A549 treated with Mapracorat at 1 μM for 4 hours (cell line): ENCODE results near the gene ABCA1. TPM values are rescaled to one million over a fixed set of nuclear protein-coding genes. Genes with fewer than 3 reads are reported as not detected.

Source experiments
- total RNA-seq: library from RNA; stranded (reverse); fragments of 200-300 nt; extraction: Qiagen RNA extraction; gene quantifications from 5 replicates; pipeline ENCODE4 v1.2.3, GENCODE V29; 2022

The ABCA1 gene
- 3.3 to 4.8 TPM (median 3.4 TPM) in 5 replicates for total RNA-seq

GRCh38 chr9:104927912-104928740 lies at the start of gene ABCA1:
TSS of gene ABCA1 (minus strand) at chr9:104928155. CDS start at chr9:104903679, 24,476 bp downstream.

GRCh38 chr9:104747565-104748358 lies 180.2 kb downstream of the ABCA1 start, which contains the start of gene NIPSNAP3A:
TSS of gene NIPSNAP3A (plus strand) at chr9:104747683. CDS start at chr9:104747793, 110 bp downstream.

Other genes with a start within 250 kb of the ABCA1 start
- not detected in 5 replicates for gene OR13D1, start 233.6 kb downstream of the ABCA1 start, total RNA-seq
- gene NIPSNAP3A, start 180.5 kb downstream of the ABCA1 start, total RNA-seq, result 10.9 to 14.7 TPM (median 14.3 TPM) in 5 replicates
- gene NIPSNAP3B, start 164.0 kb downstream of the ABCA1 start, total RNA-seq, result 0.28 to 1.0 TPM (median 0.41 TPM) in 5 replicates